Neural progenitor cell (in vitro differentiated cells): Measurements from ENCODE around the gene FYB1.

Experiments used
- CTCF ChIP-seq: fragments of 200-600 bp; sonication (generic); IDR thresholded peaks from 2 replicates; pipeline ENCODE4 v1.5.1; 2017; ENCODE audit warnings: antibody characterized with exemption, mild to moderate bottlenecking
- EZH2 ChIP-seq: fragments of 200-600 bp; sonication (generic); IDR thresholded peaks from 2 replicates; pipeline ENCODE4 v1.6.1; 2017; ENCODE audit warnings: antibody characterized with exemption, mild to moderate bottlenecking, moderate library complexity

DNA sequence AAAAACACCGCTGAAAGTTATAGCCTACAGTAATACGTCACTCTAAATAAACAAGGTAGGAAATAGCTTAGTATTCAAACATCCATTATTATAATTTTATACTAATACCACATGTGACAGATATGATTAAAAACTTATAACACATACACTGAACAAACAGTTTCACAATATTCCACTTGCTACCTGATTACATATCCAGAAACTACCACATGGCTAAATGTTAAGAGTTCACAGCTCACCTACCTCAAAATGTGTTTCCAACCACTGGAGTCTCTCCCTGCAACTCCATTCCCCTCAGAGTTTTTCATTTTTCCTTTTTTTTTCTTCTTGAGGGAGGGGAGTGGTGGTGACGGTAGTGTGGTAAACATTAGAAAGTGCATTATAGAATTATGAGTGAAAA, 157.3 kb downstream of the FYB1 start:
- TF ChIP-seq CTCF: no peak
- TF ChIP-seq EZH2: no peak
